Pericardium fibroblast (primary cell): Measurements from ENCODE around the gene PLXNB3. TPM values are rescaled to one million over a fixed set of nuclear protein-coding genes. Genes with fewer than 3 reads are reported as not detected.

Experiments used
- total RNA-seq: library from RNA; depleted of rRNA; stranded (reverse); fragments of >200 nt; gene quantifications from 2 replicates; pipeline ENCODE4 v1.2.3, GENCODE V29; 2015

The PLXNB3 gene
- total RNA-seq, result 1.6 and 7.5 TPM in 2 replicates

GRCh38 chrX:153763989-153764755, at the start of gene PLXNB3:
PLXNB3 (plus strand) TSS chrX:153764249; CDS start chrX:153765536, 1,287 bp downstream.

GRCh38 chrX:153724252-153725038, 39.6 kb upstream of the PLXNB3 start, which contains the start of the genes ABCD1 and BCAP31:
ABCD1 (plus strand) TSS chrX:153724856; CDS start chrX:153725267, 411 bp downstream.
BCAP31 (minus strand) TSS chrX:153724387; CDS start chrX:153723244, 1,143 bp downstream.

GRCh38 chrX:153780678-153781427, 16.8 kb downstream of the PLXNB3 start, which contains the start of gene SRPK3:
SRPK3 (plus strand) TSS chrX:153781041; CDS start chrX:153781087, 46 bp downstream.

GRCh38 chrX:153794018-153794896, 30.2 kb downstream of the PLXNB3 start, which contains the start of the genes IDH3G and SSR4:
IDH3G (minus strand) TSS chrX:153794375; CDS start chrX:153794326, 49 bp downstream.
SSR4 (plus strand) TSS chrX:153794668; CDS start chrX:153794688, 20 bp downstream.

Other genes with a start within 250 kb of the PLXNB3 start
- not detected in 2 replicates for gene ATP2B3, start 246.6 kb upstream of the PLXNB3 start, total RNA-seq
- 16.0 and 33.4 TPM in 2 replicates for gene CCNQ, start 165.1 kb upstream of the PLXNB3 start, total RNA-seq
- gene DUSP9, start 117.0 kb upstream of the PLXNB3 start, total RNA-seq, result 0.93 TPM in 1 of 2 replicates, not detected in the other
- gene PNCK, start 90.4 kb upstream of the PLXNB3 start, total RNA-seq, result 0.09 and 0.35 TPM in 2 replicates
- 22.1 and 24.0 TPM in 2 replicates for gene SLC6A8, start 76.3 kb upstream of the PLXNB3 start, total RNA-seq
- 79.2 and 110 TPM in 2 replicates for gene BCAP31, start 39.9 kb upstream of the PLXNB3 start, total RNA-seq
- 12.9 and 16.3 TPM in 2 replicates for gene ABCD1, start 39.4 kb upstream of the PLXNB3 start, total RNA-seq
- gene SRPK3, start 16.8 kb downstream of the PLXNB3 start, total RNA-seq, result under 0.01 and 1.6 TPM in 2 replicates
- gene IDH3G, start 30.1 kb downstream of the PLXNB3 start, total RNA-seq, result 80.7 and 86.6 TPM in 2 replicates
- gene SSR4, start 30.4 kb downstream of the PLXNB3 start, total RNA-seq, result 256 and 443 TPM in 2 replicates
- gene PDZD4, start 66.3 kb downstream of the PLXNB3 start, total RNA-seq, result 1.0 and 5.1 TPM in 2 replicates
- 0.34 and 0.47 TPM in 2 replicates for gene L1CAM, start 121.9 kb downstream of the PLXNB3 start, total RNA-seq
- 0.12 TPM in 1 of 2 replicates, not detected in the other for gene AVPR2, start 140.4 kb downstream of the PLXNB3 start, total RNA-seq
- gene ARHGAP4, start 162.0 kb downstream of the PLXNB3 start, total RNA-seq, result 0.58 and 4.5 TPM in 2 replicates
- 89.0 and 90.2 TPM in 2 replicates for gene NAA10, start 170.8 kb downstream of the PLXNB3 start, total RNA-seq
- gene RENBP, start 180.4 kb downstream of the PLXNB3 start, total RNA-seq, result 0.12 and 0.94 TPM in 2 replicates
- gene HCFC1, start 207.6 kb downstream of the PLXNB3 start, total RNA-seq, result 28.7 and 31.3 TPM in 2 replicates
- 6.9 and 11.8 TPM in 2 replicates for gene TMEM187, start 208.5 kb downstream of the PLXNB3 start, total RNA-seq